HG03565 (cell line): Measurements from ENCODE around the gene ANKRD22.

Source experiments
- ATAC-seq: cut with Tn5 transposase; IDR thresholded peaks from one replicate; pipeline ENCODE4 v1.9.1; 2021; ENCODE audit warnings: mild to moderate bottlenecking, moderate library complexity; ENCODE audit not compliant: unreplicated experiment

The ANKRD22 gene

GRCh38 chr10:88803641-88804040, 48.0 kb downstream of the ANKRD22 start:
- ATAC-seq = no peak

DNA sequence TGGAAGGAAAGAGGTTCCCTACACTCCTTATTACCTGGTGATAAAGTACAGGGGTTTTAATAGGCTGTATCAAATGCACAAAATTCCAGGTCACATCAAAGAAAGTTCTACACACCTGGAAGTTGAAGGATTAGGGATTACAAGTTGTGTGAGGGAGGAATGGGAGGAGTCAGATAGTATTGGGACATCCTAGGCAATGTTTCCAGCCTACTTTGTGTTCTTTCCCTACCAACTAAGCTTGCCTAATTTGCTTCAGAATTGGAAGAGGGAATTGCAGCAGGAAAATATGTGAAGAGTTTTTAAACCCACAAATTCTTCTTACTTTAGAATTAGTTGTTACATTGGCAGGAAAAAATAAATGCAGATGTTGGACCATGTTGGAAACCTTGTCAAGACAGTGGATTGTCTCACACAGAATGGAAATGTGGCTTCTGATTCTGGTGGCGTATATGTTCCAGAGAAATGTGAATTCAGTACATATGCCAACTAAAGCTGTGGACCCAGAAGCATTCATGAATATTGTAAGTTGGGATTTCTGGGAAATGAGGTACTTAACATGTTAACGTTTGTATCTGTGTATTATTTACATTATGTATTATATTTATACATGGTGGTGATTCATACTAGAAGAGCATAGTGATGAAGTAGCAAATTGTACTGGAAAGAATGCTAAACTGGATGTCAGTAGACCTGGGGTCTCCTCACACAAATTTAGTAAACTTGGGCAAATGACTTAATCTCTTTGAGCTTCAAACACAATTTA, 48.9 kb downstream of the ANKRD22 start, which contains the start of gene LIPM:
Gene LIPM (plus strand): TSS at position 208 of the 763 bp plus-strand sequence. CDS start 167 bp downstream, at position 375.
- no peak for ATAC-seq

- no peak for ATAC-seq
These were observed 51.2 kb downstream of the ANKRD22 start for GRCh38 chr10:88800152-88801125.

DNA sequence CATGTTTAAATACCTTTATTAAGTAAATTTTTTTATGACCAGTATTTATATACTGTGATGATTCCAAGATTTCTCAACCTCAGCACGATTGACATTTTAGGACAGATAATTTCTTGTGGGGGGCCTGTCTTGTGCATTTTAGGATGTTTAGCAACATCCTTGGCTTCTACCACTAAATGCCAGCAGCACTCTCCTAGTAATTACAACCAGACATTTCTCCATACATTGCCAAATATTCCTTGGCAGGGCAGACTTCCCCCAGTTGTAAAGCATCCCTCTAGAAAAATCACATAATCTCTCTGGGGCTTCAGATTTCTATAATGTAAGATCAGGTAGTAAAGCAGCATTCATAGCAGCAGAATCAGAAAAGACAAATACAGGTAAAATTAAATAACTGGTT, 56.9 kb downstream of the ANKRD22 start:
- ATAC-seq = no peak

- ATAC-seq = no peak
These were observed 57.8 kb downstream of the ANKRD22 start for GRCh38 chr10:88793712-88794299.

- no peak for ATAC-seq
These were observed 59.0 kb downstream of the ANKRD22 start for GRCh38 chr10:88792661-88793060.

DNA sequence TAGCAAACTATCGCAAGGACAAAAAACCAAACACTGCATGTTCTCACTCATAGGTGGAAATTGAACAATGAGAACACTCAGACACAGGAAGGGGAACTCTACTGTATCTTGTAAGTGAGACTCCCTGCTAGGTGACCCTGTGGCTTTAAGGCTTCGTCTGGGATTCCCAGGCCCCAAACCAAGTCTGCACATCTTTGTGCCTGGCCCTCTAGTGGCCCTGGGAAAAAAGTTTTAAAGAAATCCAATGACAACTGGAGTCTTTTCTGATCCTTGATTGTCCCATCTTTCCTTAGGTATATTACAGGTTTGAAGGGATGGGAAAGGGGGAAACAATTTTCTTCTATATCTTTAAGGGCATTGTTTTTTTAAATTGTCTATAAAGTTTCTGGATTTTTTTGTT, 59.7 kb downstream of the ANKRD22 start:
- no peak for ATAC-seq

DNA sequence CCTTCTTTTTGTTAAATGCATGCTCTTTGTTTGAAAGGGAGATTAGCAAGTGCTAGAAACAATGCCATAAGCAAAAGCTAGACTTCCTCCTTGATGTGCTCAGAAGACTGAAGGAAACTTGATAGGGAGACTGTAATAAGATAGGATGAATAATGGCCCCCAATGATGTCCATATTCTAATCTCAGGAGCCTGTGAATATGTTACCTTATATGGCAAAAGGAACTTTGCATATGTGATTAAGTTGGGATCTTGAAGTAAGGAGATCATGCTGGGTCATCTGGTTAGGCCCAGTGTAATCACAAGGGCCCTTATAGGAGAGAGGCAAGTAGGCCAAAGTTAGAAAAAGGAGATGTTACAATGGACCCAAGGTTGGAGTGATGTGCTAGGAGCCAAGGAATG, 62.7 kb downstream of the ANKRD22 start:
- ATAC-seq = no peak

DNA sequence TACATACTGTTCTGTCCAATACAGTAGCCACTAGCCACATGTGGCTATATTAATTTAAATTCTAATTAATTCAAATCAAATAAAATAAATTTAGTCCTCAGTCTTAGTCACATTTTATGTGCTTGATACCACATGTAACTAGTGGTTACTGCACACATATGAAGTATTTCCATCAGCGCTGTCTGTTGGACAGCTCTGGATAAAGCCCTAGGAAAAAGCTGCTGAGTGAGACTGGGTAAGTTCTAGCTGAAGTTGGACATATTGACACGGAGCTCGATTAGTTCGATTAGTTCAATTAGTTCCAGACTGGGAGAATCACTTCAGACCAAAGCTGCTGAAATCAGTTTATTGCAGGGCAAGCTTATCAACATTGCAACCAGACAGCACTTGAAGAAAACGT, 64.2 kb downstream of the ANKRD22 start:
- ATAC-seq = no peak

DNA sequence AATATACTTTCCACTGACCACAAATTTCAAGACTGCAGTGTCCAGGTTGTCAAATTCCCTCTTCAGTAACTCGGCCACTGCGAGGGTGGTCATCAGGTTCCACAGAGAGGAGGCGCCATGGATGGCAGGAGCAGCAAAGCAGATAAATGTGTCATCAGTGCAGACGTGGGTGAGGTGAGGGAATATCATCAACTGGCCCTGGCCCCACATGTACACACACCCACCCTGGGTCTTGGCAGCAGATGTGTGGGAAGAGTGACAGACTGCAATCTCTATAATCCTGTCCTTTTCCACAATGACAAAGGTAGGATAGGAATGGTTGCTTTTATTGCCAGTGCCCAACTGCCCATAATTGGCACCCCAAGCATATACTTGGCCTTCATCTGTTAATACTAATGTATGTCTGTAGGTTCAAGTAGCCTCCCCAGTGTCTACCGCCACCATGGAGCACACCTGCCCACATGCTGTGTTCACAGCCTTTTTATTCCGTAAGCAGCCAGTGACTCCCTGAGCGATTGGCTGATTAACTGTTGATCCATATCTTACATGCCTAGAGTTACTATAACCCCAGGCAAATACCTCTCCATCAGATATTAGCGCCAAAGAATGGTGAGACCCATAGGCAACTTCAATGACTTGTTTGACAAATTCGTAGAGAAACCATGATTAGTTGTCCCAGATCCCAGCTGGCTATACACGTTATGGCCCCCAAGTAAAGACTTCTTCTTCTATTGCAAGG, 65.4 kb downstream of the ANKRD22 start:
- no peak for ATAC-seq

GRCh38 chr10:88783724-88784123, 67.9 kb downstream of the ANKRD22 start:
- no peak for ATAC-seq

GRCh38 chr10:88782222-88782621, 69.4 kb downstream of the ANKRD22 start:
- no peak for ATAC-seq

- ATAC-seq = no peak
These were observed 70.4 kb downstream of the ANKRD22 start for GRCh38 chr10:88781206-88781605.
